PC-9 (cell line): ENCODE results near the gene CPNE9. TPM values are rescaled to one million over a fixed set of nuclear protein-coding genes. Genes with fewer than 3 reads are reported as not detected.

ENCODE experiments used
- BruUV-seq: library from RNA; stranded (reverse); fragments of 400-500 nt; replicated peaks from 2 replicates; lab custom pipeline; 2021; lab: Mats Ljungman, UMichigan
- CTCF ChIA-PET: fragments of 300-600 bp; sonication (Branson Sonifier 250); formaldehyde crosslinking; loops from one replicate; lab custom pipeline; 2022; ENCODE audit warnings: antibody characterized with exemption; lab: Charles Lee
- POLR2A ChIA-PET: fragments of 300-600 bp; sonication (Branson Sonifier 250); formaldehyde crosslinking; loops from one replicate; lab custom pipeline; 2022; ENCODE audit warnings: antibody characterized with exemption; ENCODE audit not compliant: unreplicated experiment; lab: Charles Lee
- DNase-seq, 2 experiments: peaks; one replicate each; pipeline versions ENCODE4 v3.0.0 to v3.0.0-alpha.2; 2015 to 2022; ENCODE audit warnings: mixed read lengths in 1 of 2
- H2AFZ ChIP-seq: fragments of 200-600 bp; sonication (generic); 2 replicates; pipeline ENCODE4 v1.8.1; 2017; ENCODE audit warnings: antibody characterized with exemption
- H3F3A ChIP-seq: fragments of 200-600 bp; sonication (generic); 2 replicates; pipeline ENCODE4 v1.8.1; 2017; ENCODE audit warnings: antibody characterized with exemption, mild to moderate bottlenecking, low read depth; ENCODE audit not compliant: insufficient read depth
- H3K27ac ChIP-seq: fragments of 200-600 bp; sonication (generic); 2 replicates; pipeline ENCODE4 v1.6.1; 2016; ENCODE audit warnings: mixed run types
- H3K27me3 ChIP-seq: fragments of 200-600 bp; sonication (generic); 2 replicates; pipeline ENCODE4 v1.6.1; 2016; ENCODE audit warnings: low read depth, mixed run types; ENCODE audit not compliant: insufficient read depth
- H3K36me3 ChIP-seq: fragments of 200-600 bp; sonication (generic); 2 replicates; pipeline ENCODE4 v1.6.1; 2016; ENCODE audit warnings: low read depth, mixed run types
- H3K4me1 ChIP-seq: fragments of 200-600 bp; sonication (generic); replicated peaks from 2 replicates; pipeline ENCODE4 v1.6.1; 2016; ENCODE audit warnings: mixed run types; ENCODE audit not compliant: insufficient read depth
- H3K4me2 ChIP-seq: fragments of 200-600 bp; sonication (generic); 2 replicates; pipeline ENCODE4 v1.6.1; 2017; ENCODE audit warnings: mixed run types
- H3K4me3 ChIP-seq: fragments of 200-600 bp; sonication (generic); 2 replicates; pipeline ENCODE4 v1.6.1; 2016; ENCODE audit warnings: mixed run types
- H3K79me2 ChIP-seq: fragments of 200-600 bp; sonication (generic); 2 replicates; pipeline ENCODE4 v1.6.1; 2017; ENCODE audit warnings: low read depth, mixed run types
- H3K9me2 ChIP-seq: fragments of 200-600 bp; sonication (generic); 2 replicates; pipeline ENCODE4 v1.8.1; 2017; ENCODE audit warnings: mild to moderate bottlenecking; ENCODE audit not compliant: insufficient read depth
- H3K9me3 ChIP-seq: fragments of 200-600 bp; sonication (generic); 2 replicates; pipeline ENCODE4 v1.8.1; 2016; ENCODE audit warnings: low read depth; ENCODE audit not compliant: insufficient read depth
- H4K20me1 ChIP-seq: fragments of 200-600 bp; sonication (generic); 2 replicates; pipeline ENCODE4 v1.8.1; 2017; ENCODE audit not compliant: insufficient read depth
- EZH2 ChIP-seq: fragments of 200-600 bp; sonication (generic); IDR thresholded peaks from 2 replicates; pipeline ENCODE4 v1.8.0; 2017; ENCODE audit warnings: antibody characterized with exemption, low read depth
- intact Hi-C: fragments of 100-400 bp; cut with micrococcal nuclease; formaldehyde crosslinking; loops from one replicate; pipeline ENCODE4 v1.10.0; 2022; ENCODE audit not compliant: unreplicated experiment
- total RNA-seq: library from RNA; stranded (reverse); gene quantifications from 2 replicates; pipeline ENCODE4 v1.2.3, GENCODE V29; 2021
- TF ChIP-seq, protein P1 (sequence below): fragments of 200-600 bp; sonication (generic); conservative IDR thresholded peaks from 2 replicates; pipeline ENCODE4 v1.6.1; 2017; ENCODE audit warnings: mixed run types, antibody characterized with exemption, mild to moderate bottlenecking, moderate library complexity

The CPNE9 gene
- total RNA-seq, 1 experiment from 2014 or later, result not detected

DNA sequence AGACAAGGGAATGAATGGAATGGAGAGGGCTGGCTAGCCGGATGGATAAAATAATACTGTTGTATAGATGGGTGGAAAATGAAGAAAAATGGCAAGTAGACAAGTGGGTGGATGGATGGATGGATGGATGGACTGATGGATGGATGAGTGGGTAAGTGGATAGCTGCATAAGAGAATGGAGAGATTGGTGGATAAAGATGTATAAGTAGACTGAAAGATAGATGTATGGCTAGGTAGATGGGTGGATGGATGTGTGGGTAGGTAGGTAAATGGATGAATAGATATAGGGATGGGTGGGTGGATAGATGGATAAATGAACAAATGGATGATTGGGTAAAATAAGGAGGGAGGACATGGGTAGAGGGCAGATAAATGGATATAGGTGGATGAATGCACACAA is 13.9 kb downstream of the CPNE9 start:
- H3K4me3 ChIP-seq, result no peak overlapping the region
- no peak for DNase-seq
- BruUV-seq, result no TSS peak
- intact Hi-C loops, result loop anchor here (10.0 kb wide), 2 partner anchors 227 to 1017 kb away; no protein-coding TSS in a partner anchor
- H3K27ac ChIP-seq, result no peak overlapping the region
- ChIA-PET CTCF (no interaction called here), POLR2A (no interaction called here)
- H3K9me2 ChIP-seq, result no peaks in the 10 kb centered on the region
- H3K9me3 ChIP-seq, result no peaks in the 10 kb centered on the region
- peaks cover 46% of the 10 kb centered on the region for H3K27me3 ChIP-seq
- H3K4me1 ChIP-seq, result no peaks in the 10 kb centered on the region
- H3K79me2 ChIP-seq, result no peaks in the 10 kb centered on the region
- H3K36me3 ChIP-seq, result no peaks in the 10 kb centered on the region
- no peaks in the 10 kb centered on the region for H3F3A ChIP-seq
- H3K4me2 ChIP-seq, result no peak overlapping the region
- TF ChIP-seq, protein P1, sequence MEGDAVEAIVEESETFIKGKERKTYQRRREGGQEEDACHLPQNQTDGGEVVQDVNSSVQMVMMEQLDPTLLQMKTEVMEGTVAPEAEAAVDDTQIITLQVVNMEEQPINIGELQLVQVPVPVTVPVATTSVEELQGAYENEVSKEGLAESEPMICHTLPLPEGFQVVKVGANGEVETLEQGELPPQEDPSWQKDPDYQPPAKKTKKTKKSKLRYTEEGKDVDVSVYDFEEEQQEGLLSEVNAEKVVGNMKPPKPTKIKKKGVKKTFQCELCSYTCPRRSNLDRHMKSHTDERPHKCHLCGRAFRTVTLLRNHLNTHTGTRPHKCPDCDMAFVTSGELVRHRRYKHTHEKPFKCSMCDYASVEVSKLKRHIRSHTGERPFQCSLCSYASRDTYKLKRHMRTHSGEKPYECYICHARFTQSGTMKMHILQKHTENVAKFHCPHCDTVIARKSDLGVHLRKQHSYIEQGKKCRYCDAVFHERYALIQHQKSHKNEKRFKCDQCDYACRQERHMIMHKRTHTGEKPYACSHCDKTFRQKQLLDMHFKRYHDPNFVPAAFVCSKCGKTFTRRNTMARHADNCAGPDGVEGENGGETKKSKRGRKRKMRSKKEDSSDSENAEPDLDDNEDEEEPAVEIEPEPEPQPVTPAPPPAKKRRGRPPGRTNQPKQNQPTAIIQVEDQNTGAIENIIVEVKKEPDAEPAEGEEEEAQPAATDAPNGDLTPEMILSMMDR, result no peak
- TF ChIP-seq EZH2, result no peak
- no peak overlapping the region for H2AFZ ChIP-seq
- H4K20me1 ChIP-seq, result no peaks in the 10 kb centered on the region

DNA sequence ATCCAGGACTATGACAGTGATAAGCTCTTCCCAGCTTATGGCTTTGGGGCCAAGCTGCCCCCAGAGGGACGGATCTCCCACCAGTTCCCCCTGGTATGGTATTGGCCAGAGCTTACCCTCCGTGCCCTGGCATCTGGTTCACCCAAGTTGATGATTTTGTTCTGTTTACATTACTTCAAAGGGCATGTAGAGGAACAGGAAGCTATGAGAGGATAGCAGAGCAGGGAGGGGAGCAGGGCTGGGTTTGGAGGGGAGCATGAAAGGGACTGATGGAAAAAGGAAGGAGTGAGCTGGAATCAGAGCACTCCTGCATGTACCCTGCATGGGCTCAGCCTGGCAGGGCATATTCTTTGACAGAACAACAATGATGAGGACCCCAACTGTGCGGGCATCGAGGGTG is 14.5 kb downstream of the CPNE9 start:
- Histone ChIP-seq H3K79me2 (no peaks in the 10 kb centered on the region), H3K9me3 (no peaks in the 10 kb centered on the region), H3K4me3 (no peak overlapping the region), H3K4me1 (no peaks in the 10 kb centered on the region), H4K20me1 (no peaks in the 10 kb centered on the region), H3K27me3 (peaks cover 40% of the 10 kb centered on the region), H3K36me3 (no peaks in the 10 kb centered on the region), H3K27ac (no peak overlapping the region), H2AFZ (no peak overlapping the region), H3K9me2 (no peaks in the 10 kb centered on the region), H3F3A (no peaks in the 10 kb centered on the region), H3K4me2 (no peak overlapping the region)
- no peak for TF ChIP-seq EZH2
- TF ChIP-seq, protein P1, result no peak
- BruUV-seq, result no TSS peak
- ChIA-PET POLR2A (interaction anchor here (0.7 kb wide), 1 partner anchor 77 kb away, joined by 9 read pairs; no protein-coding TSS in a partner anchor), CTCF (no interaction called here)
- intact Hi-C loops, result loop anchor here (10.0 kb wide), 2 partner anchors 227 to 1017 kb away; no protein-coding TSS in a partner anchor
- no peak for DNase-seq

DNA sequence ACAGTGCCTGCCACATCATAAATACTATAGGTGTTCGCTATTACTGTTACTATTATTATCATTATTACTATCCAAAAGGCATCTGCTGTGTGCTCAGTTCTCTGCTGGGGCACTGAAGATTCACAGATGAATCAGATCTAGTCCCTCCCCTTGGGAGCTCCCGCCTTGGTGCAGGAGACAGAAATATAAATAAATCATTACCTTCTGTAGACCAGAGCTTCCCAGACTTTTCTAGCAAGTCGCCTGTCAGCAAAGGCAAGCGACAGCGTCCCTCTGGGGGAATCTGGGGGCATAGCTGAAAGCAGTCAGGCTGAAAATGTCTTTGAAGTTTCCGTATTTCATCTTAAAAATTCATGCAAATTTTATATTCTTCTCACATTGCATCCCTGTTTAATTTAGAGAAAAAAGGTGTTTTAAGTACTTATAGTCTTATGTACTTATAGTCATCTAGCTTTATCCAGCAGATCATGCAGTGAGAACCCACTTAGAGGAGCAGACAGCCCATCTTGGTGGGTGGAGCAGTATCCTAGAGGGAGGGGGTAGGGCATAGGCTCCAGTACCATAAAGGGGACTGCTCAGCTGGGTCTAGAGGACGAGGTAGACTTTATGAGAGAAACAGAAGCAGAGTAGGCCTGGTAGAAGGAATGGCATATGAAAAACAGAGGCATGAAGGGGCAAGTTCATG is 17.5 kb downstream of the CPNE9 start:
- intact Hi-C loops, result no loop called here
- Histone ChIP-seq H3K27ac (no peak overlapping the region), H3F3A (no peaks in the 10 kb centered on the region), H4K20me1 (no peaks in the 10 kb centered on the region), H3K4me1 (no peaks in the 10 kb centered on the region), H2AFZ (no peak overlapping the region), H3K4me2 (no peak overlapping the region), H3K9me2 (no peaks in the 10 kb centered on the region), H3K27me3 (peaks cover 34% of the 10 kb centered on the region), H3K9me3 (no peaks in the 10 kb centered on the region), H3K36me3 (no peaks in the 10 kb centered on the region), H3K79me2 (no peaks in the 10 kb centered on the region), H3K4me3 (no peak overlapping the region)
- no peak for DNase-seq
- POLR2A ChIA-PET, result interaction anchor here (0.6 kb wide), 1 partner anchor 21 kb away, joined by 3 read pairs; no protein-coding TSS in a partner anchor
- CTCF ChIA-PET, result no interaction called here
- TF ChIP-seq, protein P1, result no peak
- no peak for TF ChIP-seq EZH2
- no TSS peak for BruUV-seq
